ENCODE measurements around the gene TMEM51.

TMEM51 gene

DNA sequence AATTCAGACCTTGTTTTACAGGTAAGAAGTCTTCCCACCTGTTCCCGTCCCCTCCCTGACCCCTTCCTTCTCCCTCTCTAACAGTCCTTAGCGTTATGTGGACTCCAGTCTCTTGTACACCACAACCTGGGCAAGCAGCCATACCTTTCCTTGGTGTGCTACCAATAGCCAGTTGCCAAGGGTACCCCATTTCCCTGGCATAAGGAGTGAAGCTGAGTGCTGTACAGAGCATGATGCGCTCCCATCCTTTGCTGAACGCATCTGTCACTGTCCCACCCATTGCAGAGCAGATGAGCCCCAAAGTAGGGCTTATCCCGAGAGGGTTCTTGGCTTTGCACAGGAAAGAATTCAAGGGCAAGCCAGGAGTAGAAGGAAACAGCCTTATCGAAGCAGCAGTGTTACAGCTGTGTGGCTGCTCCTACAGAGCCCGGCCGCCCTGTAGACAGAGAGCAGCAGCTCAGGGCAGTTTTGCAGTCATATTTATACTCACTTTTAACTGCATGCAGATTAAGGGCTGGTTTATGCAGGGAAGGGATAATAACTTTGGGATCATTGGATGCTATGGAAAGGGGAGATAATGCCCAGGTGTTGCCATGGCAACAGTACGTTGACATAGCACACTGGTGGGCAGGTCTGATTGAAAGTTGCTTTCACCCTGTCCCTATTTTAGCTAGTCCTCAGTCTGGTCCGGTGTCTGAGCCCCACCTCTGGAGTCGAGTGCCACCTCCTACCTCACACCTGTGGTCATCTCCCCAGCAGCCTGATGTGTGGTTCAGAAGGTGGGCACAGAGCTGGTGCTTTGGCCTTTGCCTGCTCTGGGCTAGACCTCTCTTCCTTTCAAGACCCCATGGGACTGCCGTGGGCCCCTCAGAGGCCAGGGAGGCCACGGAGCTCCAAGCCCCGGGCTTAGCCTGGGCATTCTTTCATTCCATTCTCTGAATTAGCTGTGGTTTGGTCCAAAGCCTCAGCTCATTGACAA lies 98.6 kb downstream of the TMEM51 start:
- no peak for DNase-seq

GRCh38 chr1:15254559-15254958 lies 101.0 kb downstream of the TMEM51 start:
- DNase-seq, result no peak

DNA sequence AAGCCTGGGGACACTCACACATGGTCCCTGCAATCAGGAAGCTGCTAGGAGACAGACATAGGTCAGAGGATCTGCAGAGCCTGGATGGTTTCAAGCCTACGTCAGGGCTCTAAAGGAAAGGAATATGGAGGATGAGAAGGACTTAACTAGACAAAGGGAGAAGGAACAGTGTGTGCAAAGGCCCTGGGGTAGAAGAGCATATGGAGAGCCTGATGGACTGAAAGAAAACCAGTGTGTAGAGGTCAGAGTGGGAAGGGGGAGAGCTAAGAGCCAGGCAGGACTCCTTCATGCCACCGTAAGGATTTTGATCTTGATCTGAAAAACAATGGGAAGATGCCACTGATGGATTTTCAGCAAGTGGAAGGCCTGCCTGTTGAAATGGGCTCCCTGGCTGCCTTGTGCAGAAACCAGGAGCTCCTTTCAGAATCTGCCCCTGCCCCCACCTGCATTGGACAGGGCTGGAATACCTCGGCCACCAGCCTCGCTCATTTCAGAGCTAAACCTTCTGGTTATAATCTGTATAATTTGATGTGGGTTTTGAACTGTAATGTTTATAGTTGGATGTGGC lies 102.1 kb downstream of the TMEM51 start:
- DNase-seq, result no peak

DNA sequence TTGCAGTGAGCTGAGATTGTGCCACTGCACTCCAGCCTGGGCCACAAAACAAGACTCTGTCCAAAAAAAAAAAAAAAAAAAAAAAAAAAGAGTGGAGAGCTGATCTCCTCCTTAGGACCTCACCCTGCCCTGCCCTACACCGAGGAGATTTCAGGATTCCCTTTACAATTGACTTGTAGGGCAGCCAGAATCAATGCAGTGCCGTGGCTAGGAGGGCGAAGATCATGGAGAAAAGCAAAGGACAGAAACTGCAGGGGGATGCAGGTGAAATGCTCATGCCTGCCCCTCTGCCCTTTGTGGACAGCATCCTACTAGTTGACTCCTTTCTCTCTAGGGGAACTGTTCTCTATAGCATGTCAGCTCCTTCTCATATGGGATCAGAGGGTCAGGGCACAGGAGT lies 103.0 kb downstream of the TMEM51 start:
- no peak for DNase-seq

GRCh38 chr1:15257309-15257708 lies 103.8 kb downstream of the TMEM51 start:
- no peak for DNase-seq

DNA sequence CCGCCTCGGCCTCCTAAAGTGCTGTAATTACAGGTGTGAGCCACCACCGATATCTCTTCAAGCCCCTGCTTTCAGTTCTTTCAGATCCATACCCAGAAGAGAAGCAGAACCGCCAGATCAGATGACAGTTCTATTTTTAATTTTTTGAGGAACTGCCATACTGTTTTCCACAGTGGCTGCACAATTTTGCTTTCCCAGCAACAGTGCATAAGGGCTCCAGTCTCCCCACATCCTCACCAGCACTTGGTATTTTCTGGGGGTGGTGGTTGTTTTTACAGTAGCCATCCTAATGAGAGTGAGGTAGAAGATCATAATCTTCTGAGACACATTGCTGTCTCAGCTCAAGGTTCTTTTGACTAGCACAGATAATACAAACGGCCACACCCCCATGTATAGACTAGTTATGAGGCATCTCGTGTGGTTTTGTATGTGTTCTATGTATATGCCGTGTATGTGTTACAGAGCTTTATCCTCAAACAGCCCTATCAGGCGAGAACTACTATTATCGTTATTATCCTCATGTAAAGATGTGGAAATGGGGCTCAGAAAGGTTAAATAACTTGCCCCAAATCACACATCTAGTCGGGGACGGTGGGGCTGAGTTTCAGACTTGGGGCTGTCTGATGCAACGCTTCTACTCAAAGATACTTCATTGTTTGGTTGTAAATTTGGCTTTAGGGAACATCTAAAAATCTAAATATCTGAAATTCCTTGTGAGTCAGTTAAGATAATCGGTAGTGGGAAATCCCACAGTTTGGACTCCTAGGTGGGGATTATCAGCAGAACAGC lies 105.5 kb downstream of the TMEM51 start:
- DNase-seq, result no peak

DNA sequence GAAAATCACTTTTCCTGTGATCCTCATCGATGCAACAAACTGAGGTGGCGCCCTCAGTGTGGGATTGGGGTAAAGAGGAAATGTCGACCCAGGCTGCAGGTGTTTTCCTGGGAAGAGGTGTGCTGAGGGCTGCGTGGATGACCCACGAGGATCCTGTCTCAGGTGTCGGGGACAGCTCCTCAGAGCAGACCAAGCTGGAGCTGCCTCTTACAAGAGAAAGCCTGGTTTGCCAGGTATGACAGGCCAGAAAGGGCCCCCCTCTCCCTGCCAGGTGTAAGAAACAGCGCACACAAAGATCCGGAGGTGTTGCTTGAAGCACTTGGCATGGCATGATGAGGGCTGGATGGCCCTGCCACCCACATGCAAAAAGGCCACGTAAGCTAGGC lies 106.1 kb downstream of the TMEM51 start:
- DNase-seq, result no peak

- no peak for DNase-seq
These were observed 107.0 kb downstream of the TMEM51 start for GRCh38 chr1:15260418-15261154.

GRCh38 chr1:15261155-15262002 lies 107.8 kb downstream of the TMEM51 start:
- no peak for DNase-seq

DNA sequence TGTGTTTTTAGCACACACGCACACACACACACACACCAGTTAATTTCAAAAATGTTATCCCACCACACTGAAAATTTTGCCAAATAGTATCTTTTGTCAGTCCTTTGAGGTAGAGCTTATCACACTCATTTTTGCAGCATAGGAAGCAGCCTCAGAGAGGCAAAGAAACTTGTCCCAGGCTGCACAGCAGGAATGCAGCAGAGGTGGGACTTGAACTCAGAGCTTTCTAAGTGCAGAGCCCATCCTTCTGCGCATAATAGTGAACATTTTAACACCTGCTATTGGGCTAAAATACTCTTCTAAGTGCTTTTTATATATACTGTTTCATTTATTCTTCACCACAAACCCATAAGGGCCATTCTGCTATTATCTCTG lies 108.4 kb downstream of the TMEM51 start:
- no peak for DNase-seq

DNA sequence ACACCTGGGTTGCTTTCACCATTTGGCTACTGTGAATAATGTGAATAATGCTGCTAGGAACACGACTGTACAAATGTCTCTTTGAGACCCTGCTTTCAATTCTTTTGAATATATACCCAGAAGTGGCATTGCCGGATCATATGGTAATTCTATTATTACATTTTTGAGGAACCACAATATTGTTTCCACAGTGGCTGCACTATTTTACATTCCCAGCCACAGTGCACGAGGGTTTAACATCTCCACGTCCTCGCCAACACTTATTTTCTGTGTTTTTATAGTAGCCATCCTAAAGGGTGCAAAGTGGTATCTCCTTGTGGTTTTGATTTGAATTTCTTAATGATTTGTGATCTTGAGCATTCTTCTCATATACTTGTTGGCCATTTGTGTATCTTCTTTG lies 109.2 kb downstream of the TMEM51 start:
- no peak for DNase-seq

GRCh38 chr1:15264769-15265168 lies 111.2 kb downstream of the TMEM51 start:
- no peak for DNase-seq
